AG04449 (cell line): ENCODE results near the gene MYADML2.
"Not testable (repeated sequence)": the region's sequence is repeated elsewhere in the genome, so short reads cannot be mapped to it uniquely, and the experiment has no call there.

ENCODE experiments used
- CTCF ChIA-PET: fragments of 350-600 bp; formaldehyde crosslinking; extraction: SDS; loops from one replicate; lab custom pipeline; 2021; ENCODE audit warnings: antibody characterized with exemption; lab: Yijun Ruan, JAX
- POLR2A ChIA-PET: fragments of 400-600, 350-600 bp; formaldehyde crosslinking; extraction: SDS; loops from one replicate; lab custom pipeline; 2020; ENCODE audit warnings: antibody characterized with exemption, inconsistent platforms; lab: Yijun Ruan, JAX
- DNase-seq: peaks from one replicate; pipeline ENCODE4 v3.0.0-alpha.2; 2010; ENCODE audit warnings: low read depth, low spot score
- H3K4me3 ChIP-seq: 2 replicates; pipeline ENCODE4 v1.5.1; 2011; ENCODE audit warnings: low read depth, mild to moderate bottlenecking, control low read depth, low read length
- CTCF ChIP-seq: IDR thresholded peaks from one replicate; pipeline ENCODE4 v1.5.1; 2011; ENCODE audit warnings: mild to moderate bottlenecking, moderate library complexity, low read length, control low read depth, inconsistent platforms; ENCODE audit not compliant: insufficient read depth; ENCODE audit errors: missing control alignments

MYADML2 gene

GRCh38 chr17:81922566-81923301, 24.3 kb downstream of the MYADML2 start:
- ChIA-PET CTCF (interaction anchor here (0.6 to 1.8 kb wide), 3 partner anchors 37 to 99 kb away, joined by 3 to 6 read pairs (median 3); no protein-coding TSS in a partner anchor), POLR2A (interaction anchor here (0.8 to 1.3 kb wide), 2 partner anchors 54 to 69 kb away, joined by 3 read pairs; no protein-coding TSS in a partner anchor)
- DNase-seq = no peak

DNA sequence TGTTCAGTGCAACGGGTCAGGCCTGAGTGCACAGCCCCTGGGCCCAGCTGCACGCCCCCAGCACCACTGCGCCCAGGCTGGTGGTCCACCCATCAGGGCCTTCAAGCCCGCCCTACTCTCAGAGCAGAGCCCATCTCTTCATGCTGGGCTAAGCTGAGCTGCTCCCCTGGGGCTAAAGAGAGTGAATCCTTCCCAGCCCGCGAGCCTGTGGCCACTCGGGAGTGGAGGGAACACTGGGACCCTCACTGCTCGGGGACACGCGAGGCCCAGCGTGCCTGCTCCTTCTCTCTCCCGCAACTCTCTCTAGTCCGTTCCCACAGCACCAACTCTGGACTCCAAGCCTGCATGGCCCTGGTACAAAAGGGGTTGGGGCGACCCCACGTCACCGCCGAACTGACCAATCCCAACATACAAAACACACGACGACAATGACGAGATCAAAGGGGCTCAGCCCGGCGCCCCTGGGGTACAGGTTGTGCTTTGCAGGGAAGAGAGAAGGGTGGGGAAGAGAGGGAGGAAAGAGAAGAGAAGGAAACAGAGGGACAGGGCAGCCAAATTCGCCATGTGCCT, 25.0 kb downstream of the MYADML2 start:
- CTCF ChIA-PET = interaction anchor here (0.6 to 1.0 kb wide), 2 partner anchors 37 to 53 kb away, joined by 3 read pairs; no protein-coding TSS in a partner anchor
- TF ChIP-seq CTCF = no peak
- POLR2A ChIA-PET = no interaction called here
- DNase-seq = no peak
- H3K4me3 ChIP-seq = no peak overlapping the region

More at GRCh38 chr17:81922566-81923301, 24.3 kb downstream of the MYADML2 start:
- TF ChIP-seq CTCF = no peak
- peak overlapping the region; percentile 47 for H3K4me3 ChIP-seq

DNA sequence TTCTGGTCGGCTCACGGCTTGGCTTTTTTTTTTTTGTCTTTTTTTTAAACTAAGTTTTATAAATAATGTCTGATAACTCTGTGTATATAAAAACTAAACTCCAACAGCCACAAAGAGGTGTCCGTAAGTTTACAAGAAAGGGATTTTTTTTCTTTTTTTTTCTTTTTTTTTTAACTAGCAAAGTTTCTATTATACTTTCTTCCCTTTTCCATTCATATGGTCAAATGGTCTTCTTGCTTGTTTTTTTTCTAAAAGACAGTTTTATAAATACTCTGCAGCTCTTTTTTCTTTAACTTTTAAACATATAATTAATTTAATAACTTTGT, 25.5 kb downstream of the MYADML2 start:
- ChIA-PET POLR2A (no interaction called here), CTCF (no interaction called here)
- no peak for TF ChIP-seq CTCF
- DNase-seq = no peak
- H3K4me3 ChIP-seq = no peak overlapping the region

GRCh38 chr17:81920612-81921536, 26.2 kb downstream of the MYADML2 start:
- TF ChIP-seq CTCF = no peak
- POLR2A ChIA-PET = no interaction called here
- CTCF ChIA-PET = interaction anchor here (1.0 kb wide), 2 partner anchors 39 to 52 kb away, joined by 3 to 4 read pairs; no protein-coding TSS in a partner anchor
- no peak overlapping the region for H3K4me3 ChIP-seq
- no peak for DNase-seq

DNA sequence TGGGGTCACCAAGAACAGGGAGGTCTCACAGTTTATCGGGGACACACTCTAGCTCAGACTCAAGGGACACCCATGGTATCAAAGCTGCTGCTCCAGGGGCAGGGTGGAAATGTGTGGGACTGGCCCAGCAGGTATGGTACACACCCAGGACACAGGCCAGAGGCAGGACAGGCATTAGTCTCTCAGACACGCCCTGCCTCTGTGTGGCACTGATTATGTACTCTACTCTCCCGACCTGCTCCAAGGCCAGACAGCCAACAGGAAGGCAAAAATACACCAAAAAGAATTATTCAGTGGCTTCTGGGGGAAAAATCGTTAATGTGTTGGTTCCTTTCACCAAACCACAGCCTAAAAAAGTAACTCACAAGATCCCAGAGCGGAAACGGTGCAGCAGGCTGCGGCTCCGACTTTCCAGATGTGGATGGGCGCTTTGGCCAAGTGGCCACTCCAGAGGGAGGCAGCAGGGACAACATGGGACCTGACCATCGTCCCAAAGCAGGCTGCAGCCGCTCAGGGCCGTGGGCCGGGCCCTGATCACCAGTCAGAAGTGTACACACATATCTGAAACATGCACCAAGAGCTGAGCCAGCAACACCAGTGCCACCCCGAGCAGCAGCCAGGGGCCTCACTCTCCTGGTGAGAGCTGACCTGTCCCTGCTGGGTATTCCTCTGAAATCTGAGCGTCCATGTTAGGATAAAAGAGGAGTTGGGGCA, 28.0 kb downstream of the MYADML2 start:
- no peak for TF ChIP-seq CTCF
- POLR2A ChIA-PET = no interaction called here
- CTCF ChIA-PET = no interaction called here
- DNase-seq = no peak
- H3K4me3 ChIP-seq = no peak overlapping the region

DNA sequence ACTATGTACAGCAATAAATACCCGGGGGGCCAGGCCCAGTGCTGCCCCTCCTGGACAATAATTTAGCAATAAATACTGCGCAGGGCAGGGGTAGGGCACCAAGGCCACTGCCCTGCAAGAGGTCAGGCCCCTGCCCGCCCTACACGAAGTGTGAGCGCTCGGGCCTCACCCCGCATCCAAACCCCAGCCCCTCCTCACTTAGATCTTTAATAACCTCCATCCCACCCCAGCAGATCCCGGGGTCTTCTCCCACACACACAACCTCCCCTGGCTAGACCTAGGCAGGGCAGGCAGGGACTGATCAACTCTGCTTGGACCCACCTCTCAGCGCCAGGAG, 28.7 kb downstream of the MYADML2 start:
- H3K4me3 ChIP-seq, DNase-seq, POLR2A ChIA-PET, CTCF ChIA-PET: not testable (repeated sequence)
